ENCODE data around the gene UBE2N.

The UBE2N gene, protein sequence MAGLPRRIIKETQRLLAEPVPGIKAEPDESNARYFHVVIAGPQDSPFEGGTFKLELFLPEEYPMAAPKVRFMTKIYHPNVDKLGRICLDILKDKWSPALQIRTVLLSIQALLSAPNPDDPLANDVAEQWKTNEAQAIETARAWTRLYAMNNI

GRCh38 chr12:93441617-93442410 lies at the start of gene UBE2N:
UBE2N (minus strand) TSS chr12:93441947; CDS start chr12:93441884, 63 bp downstream.
- DNase-seq: peak; percentile 95

- DNase-seq: no peak
Observed at GRCh38 chr12:93484315-93484981, 42.7 kb upstream of the UBE2N start.

DNA sequence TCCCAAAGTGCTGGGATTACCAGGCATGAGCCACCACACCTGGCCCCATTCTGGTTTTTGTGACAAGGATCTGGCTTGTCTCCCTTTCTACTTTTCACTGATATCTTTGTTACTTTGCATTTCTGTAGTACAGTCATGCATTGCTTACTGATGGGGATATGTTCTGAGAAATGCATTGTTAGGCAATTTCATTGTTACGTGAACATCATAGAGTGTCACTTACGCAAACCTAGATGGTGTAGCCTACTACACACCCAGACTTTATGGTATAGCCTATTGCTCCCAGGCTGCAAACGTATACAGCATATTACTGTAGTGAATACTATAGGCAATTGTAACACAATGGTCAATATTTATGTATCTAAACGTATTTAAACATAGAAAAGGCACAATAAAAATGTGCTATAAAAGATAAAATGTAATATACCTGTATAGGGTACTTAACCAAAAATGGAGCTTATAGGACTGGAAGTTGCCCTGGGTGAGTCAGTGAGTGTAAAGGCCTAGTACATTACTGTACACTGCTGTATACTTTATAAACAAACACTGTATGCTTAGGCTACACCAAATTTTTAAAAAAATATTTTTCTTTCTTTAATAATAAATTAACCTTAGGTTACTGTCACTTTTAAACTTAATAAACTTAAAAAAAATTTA lies 41.5 kb upstream of the UBE2N start:
- DNase-seq: no peak

DNA sequence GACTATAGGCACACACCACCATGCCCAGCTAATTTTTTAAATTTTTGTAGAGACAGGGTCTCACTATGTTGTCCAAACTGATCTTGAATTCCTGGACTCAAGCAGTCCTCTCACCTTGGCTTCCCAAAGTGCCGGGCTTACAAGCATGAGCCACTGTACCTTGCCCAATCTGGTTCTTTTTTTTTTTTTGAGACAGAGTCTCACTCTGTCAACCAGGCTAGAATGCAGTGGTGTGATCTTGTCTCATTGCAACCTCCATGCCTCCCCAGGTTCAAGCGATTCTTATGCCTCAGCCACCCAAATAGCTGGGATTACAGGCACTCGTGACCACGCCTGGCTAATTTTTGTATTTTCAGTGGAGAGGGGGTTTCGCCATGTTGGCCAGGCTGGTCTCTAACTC lies 41.0 kb upstream of the UBE2N start:
- DNase-seq: no peak

GRCh38 chr12:93476555-93476954 lies 34.8 kb upstream of the UBE2N start:
- DNase-seq: no peak

DNA sequence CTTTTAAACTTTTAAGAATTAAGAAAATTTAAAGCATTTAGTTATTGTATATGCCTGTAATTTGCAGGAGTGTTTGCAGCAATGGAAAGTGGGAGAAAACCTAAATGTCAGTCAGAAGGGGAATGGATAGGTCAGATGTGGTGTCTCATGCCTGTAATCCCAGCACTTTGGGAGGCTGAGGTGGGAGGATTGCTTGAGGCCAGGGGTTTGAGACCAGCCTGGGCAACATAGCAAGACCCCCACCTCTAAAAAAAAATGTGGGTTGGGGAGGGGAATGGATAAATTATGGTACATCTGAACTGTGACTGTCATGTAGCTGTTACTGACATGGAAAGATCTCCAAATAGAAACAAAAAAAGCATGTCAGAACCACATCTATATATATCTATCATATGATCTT lies 27.6 kb upstream of the UBE2N start:
- no peak for DNase-seq

DNA sequence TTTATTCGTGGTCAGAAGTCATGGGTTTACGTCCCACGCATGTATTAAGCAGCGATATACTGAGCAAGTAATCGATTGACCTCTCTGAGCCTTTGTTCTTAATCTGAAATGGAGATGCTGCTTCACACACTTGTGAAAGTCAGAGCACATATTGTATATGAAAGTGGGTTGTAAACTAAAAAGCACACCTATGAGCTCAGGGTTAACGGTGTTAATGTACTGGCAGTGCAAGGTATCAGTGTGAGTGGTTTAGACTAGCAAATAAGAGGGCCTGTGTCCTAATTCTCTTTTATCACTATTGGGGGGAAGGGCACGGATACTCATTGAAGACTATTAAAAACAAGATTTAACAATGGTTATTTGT lies 26.2 kb upstream of the UBE2N start:
- peak; percentile 37 for DNase-seq

GRCh38 chr12:93467351-93468007 lies 25.7 kb upstream of the UBE2N start, which contains the start of gene MRPL42:
MRPL42 (plus strand) TSS chr12:93467514; CDS start chr12:93469286, 1,772 bp downstream.
- peak; percentile 90 for DNase-seq

DNA sequence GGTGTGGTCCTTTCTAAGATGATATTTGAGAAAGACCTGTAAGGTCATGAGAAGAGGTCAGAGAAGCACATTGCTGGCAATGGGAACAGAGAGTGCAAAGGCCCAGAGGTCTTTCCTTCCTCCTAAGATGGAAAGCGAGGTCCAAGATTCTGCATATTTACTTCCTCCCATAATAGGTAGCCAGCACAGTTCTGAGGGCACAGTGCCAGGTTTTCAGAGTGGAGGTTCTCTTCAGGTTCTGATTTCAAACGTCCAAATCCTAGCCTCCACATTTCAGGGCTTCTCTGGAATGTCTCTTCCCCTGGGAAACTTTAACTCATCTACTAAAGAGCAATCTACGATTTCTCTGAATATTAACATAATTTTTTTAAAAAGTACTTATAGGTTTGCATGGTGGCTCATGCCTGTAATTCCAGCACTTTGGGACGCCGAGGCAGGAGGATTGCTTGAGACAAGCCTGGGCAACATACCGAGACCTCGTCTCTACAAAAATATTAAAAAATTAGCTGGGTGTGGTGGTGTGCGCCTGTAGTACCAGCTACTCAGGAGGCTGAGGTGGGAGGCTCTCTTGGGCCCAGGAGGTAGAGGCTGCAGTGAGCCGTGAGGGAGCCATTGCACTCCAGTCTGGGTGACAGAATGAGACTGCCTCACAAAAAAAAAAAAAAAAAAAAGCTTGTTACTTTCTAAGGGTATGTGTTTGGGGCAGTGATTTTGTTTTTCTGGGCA lies 25.0 kb upstream of the UBE2N start:
- no peak for DNase-seq

- DNase-seq: no peak
Observed at GRCh38 chr12:93465841-93466240, 24.1 kb upstream of the UBE2N start.

DNA sequence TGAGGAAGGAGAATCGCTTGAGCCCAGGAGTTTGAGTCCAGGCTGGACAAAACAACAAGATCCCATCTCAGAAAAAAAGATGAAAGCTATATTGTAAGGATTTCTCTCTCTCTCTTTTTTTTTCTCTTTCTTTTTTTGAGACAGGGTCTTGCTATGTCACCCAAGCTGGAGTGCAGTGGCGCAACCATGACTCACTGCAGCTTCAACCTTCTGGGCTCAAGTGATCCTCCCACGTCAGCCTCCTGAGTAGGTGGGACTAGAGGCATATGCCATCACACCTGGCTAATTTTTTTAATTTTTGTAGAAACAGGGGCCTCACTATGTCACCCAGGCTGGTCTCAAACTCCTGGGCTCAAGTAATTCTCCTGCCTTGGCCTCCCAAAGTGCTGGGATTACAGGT lies 19.8 kb upstream of the UBE2N start:
- DNase-seq: no peak

GRCh38 chr12:93460902-93461301 lies 19.2 kb upstream of the UBE2N start:
- no peak for DNase-seq

GRCh38 chr12:93460003-93460402 lies 18.3 kb upstream of the UBE2N start:
- DNase-seq: no peak

GRCh38 chr12:93459097-93459496 lies 17.4 kb upstream of the UBE2N start:
- DNase-seq: no peak

- DNase-seq: no peak
Observed at GRCh38 chr12:93456077-93456476, 14.3 kb upstream of the UBE2N start.

GRCh38 chr12:93453633-93454032 lies 11.9 kb upstream of the UBE2N start:
- DNase-seq: no peak

DNA sequence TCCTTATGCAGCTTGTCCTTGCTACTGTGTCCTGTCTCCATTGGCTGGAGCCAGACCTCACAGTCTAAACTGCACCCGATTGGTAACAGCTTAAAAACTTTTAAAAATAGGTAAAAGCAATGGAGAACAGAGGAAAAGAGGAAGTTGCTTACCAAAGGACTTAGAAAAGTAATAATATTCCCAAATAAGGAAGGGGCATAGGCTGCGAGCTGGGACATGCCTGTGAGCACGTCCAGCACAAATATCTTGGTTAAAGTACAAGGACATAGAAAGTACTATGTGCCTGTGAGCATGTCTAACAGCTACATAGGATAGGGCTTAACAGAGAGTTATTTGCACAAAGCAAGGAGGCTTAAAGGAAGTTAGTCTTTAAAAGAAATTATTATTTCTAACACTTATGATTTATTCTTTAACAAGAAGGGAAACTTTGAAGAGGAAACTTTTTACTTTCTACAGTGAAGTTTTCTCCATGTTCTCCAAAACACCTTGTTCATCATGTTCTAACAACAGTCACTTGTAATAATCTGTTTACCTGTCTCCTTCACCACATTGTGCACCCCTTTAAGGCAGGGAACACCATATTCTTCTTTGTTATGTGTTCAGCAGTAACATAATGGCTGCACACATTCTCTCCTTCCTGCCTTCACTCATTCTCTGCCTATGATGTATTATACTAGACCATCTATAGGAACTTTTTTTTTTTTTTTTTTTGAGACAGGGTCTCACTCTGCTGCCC lies 9.8 kb upstream of the UBE2N start:
- DNase-seq: no peak

DNA sequence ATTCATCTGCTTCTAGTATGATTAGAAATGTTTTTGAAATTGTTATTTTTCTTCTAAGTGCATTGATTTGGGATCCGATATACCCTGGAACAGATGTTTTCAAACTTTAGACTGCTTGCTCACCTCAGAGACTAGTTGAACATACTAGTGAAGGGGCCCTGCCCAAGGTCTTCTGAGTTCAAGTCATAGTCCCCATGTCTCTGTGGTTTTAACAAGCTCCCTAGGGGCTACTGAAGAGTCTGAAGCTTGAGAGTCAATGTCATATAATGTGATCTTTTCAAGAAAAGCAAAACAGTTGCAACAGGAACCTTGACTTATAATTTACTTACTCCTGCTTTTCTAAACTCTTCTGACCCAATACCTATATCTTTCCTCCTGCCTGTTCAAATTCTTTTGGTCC lies 7.5 kb upstream of the UBE2N start:
- DNase-seq: no peak

DNA sequence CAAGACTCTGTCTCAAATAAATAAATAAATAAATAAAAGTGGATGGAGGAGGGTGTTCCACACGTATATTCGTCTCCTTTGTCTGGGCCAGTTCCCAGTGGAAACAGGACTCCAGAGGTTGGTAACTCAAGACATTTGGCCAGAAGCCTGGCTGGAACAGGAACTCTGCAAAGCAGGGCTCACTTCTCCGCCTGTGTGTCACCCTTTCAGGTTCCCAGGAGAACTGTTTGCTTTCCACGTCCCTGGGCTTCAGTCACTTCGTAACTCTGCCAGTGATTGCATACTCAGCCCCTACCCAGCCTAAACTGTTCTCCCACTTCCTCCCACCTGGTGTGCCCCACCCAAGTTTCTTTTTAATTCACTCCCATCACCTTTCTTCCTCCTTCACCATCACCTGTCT lies 7.0 kb upstream of the UBE2N start:
- no peak for DNase-seq

- DNase-seq: no peak
Observed at GRCh38 chr12:93447555-93448290, 6.0 kb upstream of the UBE2N start.

DNA sequence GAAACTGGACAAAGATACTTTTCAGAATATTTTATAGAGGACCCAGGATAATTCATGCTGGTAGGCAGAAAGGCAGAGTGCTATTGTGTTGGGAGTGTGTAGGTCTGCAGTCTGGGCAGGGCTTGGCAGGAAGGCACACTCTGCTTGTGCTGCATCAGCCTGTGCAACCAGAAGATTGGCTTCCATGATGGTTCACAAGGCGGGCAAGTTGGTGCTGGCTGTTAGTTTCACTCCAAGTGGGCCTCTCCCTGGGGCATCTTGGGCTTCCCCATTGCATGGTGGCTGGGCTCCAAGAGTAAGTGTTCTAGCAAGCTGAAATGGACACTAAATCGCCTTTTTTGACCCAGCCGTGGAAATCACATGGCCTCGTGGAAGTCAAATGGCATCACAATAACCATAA lies 1.8 kb upstream of the UBE2N start:
- no peak for DNase-seq

All from NCI-H2227 treated with DMSO at 0.1 percent for 48 hours (cell line).